PFSK-1 (cell line): ENCODE data around the gene CPOX.

Source experiments
- FOXP2 ChIP-seq: optimal IDR thresholded peaks from 2 replicates; pipeline ENCODE3; 2011; ENCODE audit warnings: borderline replicate concordance, control low read depth, inconsistent platforms; ENCODE audit not compliant: insufficient read depth; ENCODE audit errors: extremely low read length, extremely low read depth
- POLR2AphosphoS5 ChIP-seq: IDR thresholded peaks from 2 replicates; pipeline ENCODE4 v1.6.1; 2012; ENCODE audit warnings: low read depth, mild to moderate bottlenecking, control low read depth, low read length, moderate library complexity
- REST ChIP-seq, 2 experiments: IDR thresholded peaks; 2 replicates each; pipeline versions ENCODE4 v1.6.1 to v1.8.0; 2011 to 2012; ENCODE audit warnings: low read depth in 2 of 2, low read length in 2 of 2, control low read depth in 1 of 2, inconsistent platforms in 1 of 2, mild to moderate bottlenecking in 1 of 2, moderate library complexity in 1 of 2; ENCODE audit not compliant: insufficient read depth in 1 of 2
- SIN3A ChIP-seq: IDR thresholded peaks from 2 replicates; pipeline ENCODE4 v1.6.1; 2012; ENCODE audit warnings: mild to moderate bottlenecking, low read length, moderate library complexity, borderline replicate concordance; ENCODE audit not compliant: insufficient read depth
- TAF1 ChIP-seq: IDR thresholded peaks from 2 replicates; pipeline ENCODE4 v1.6.1; 2012; ENCODE audit warnings: low read length, control low read depth, borderline replicate concordance; ENCODE audit not compliant: insufficient read depth

Gene CPOX

GRCh38 chr3:98565843-98566242 lies 27.6 kb downstream of the CPOX start:
- no peak for TF ChIP-seq TAF1
- TF ChIP-seq POLR2AphosphoS5 = no peak
- TF ChIP-seq SIN3A = no peak
- TF ChIP-seq REST (IDR thresholded peaks at IDR 0.05; ENCODE audit: insufficient read depth in 1 of 2, low read depth in 2 of 2, low read length in 2 of 2) = no peak
- no peak for TF ChIP-seq FOXP2

GRCh38 chr3:98565237-98565643 lies 28.2 kb downstream of the CPOX start:
- TF ChIP-seq REST (IDR thresholded peaks at IDR 0.05; ENCODE audit: insufficient read depth in 1 of 2, low read depth in 2 of 2, low read length in 2 of 2) = no peak
- TF ChIP-seq FOXP2 = no peak
- no peak for TF ChIP-seq TAF1
- TF ChIP-seq SIN3A = no peak
- TF ChIP-seq POLR2AphosphoS5 = no peak

GRCh38 chr3:98564282-98565005 lies 29.0 kb downstream of the CPOX start:
- TF ChIP-seq TAF1 (no peak), SIN3A (no peak), REST (IDR thresholded peaks at IDR 0.05; ENCODE audit: insufficient read depth in 1 of 2, low read depth in 2 of 2, low read length in 2 of 2) (no peak), FOXP2 (no peak), POLR2AphosphoS5 (no peak)

GRCh38 chr3:98563661-98564281 lies 29.6 kb downstream of the CPOX start:
- TF ChIP-seq REST (IDR thresholded peaks at IDR 0.05; ENCODE audit: insufficient read depth in 1 of 2, low read depth in 2 of 2, low read length in 2 of 2) (no peak), FOXP2 (no peak), POLR2AphosphoS5 (no peak), TAF1 (no peak), SIN3A (no peak)
